GM12864 (cell line): ENCODE measurements around the gene SOHLH1.
A peak's percentile ranks its signal among the peaks of the same experiment; 100 is the strongest.

Experiments used
- DNase-seq: peaks from one replicate; pipeline ENCODE4 v3.0.0-alpha.2; 2011; ENCODE audit warnings: low read depth
- H3K4me3 ChIP-seq: 2 replicates; pipeline ENCODE4 v1.5.1; 2011; ENCODE audit warnings: mild to moderate bottlenecking, low read depth, low read length, control low read depth
- TF ChIP-seq, protein P1 (sequence below): IDR thresholded peaks from 2 replicates; pipeline ENCODE4 v1.5.1; 2011; ENCODE audit warnings: low read depth, mild to moderate bottlenecking, moderate library complexity, low read length, control low read depth, inconsistent platforms; ENCODE audit errors: missing control alignments

Gene SOHLH1

GRCh38 chr9:135705376-135705775 is 6.1 kb upstream of the SOHLH1 start:
- H3K4me3 ChIP-seq: no peak overlapping the region
- TF ChIP-seq, protein P1, sequence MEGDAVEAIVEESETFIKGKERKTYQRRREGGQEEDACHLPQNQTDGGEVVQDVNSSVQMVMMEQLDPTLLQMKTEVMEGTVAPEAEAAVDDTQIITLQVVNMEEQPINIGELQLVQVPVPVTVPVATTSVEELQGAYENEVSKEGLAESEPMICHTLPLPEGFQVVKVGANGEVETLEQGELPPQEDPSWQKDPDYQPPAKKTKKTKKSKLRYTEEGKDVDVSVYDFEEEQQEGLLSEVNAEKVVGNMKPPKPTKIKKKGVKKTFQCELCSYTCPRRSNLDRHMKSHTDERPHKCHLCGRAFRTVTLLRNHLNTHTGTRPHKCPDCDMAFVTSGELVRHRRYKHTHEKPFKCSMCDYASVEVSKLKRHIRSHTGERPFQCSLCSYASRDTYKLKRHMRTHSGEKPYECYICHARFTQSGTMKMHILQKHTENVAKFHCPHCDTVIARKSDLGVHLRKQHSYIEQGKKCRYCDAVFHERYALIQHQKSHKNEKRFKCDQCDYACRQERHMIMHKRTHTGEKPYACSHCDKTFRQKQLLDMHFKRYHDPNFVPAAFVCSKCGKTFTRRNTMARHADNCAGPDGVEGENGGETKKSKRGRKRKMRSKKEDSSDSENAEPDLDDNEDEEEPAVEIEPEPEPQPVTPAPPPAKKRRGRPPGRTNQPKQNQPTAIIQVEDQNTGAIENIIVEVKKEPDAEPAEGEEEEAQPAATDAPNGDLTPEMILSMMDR: no peak
- DNase-seq: no peak

DNA sequence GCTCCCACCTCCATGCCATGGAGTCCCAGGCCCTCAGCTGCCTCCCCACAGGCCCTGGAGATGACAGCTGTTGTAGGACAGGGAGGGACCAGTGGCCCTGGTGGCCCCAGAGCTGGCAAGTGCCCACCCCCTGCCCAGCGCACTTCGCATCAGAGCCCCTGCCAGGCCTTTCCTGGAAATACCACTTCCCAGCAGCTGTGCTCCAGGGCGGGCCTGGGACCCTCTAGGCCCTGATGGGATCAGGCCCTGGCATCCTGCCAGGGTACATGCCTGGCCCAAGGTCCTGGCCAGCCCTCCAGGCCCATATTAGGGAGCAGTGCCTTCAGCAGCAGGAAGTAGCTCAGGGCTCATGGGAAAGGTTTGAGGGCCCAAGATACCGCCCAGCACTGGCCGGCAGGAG is 5.2 kb upstream of the SOHLH1 start:
- no peak for DNase-seq
- H3K4me3 ChIP-seq: no peak overlapping the region
- TF ChIP-seq, protein P1: no peak

DNA sequence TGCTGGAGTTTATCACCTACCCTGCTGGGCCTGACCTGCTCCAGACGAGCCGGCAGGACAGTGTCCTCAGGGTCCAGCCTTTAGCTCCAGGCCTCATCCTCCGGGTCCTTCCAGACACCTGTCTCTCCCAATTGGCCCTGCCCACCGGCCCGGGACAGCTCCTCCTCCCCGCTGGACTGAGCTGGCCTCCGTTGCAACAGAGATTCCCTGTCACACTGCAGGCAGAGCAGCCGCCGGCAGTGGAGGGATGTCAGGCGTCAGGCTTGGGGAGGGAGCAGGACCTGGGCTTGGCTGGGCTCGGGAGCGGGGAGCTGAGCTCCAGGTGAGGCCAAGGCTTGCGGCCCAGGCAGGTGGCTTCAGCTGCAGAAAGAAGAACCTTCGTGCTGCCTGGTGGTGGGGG is 4.4 kb upstream of the SOHLH1 start:
- H3K4me3 ChIP-seq: no peak overlapping the region
- TF ChIP-seq, protein P1: no peak
- no peak for DNase-seq

- H3K4me3 ChIP-seq: no peak within 1 kb of the TSS
- no peak for DNase-seq
- TF ChIP-seq, protein P1: peak; percentile 77
These were observed 2.9 kb upstream of the SOHLH1 start, which contains the start of gene KCNT1 for GRCh38 chr9:135701959-135702721. Gene KCNT1 (plus strand): TSS chr9:135702185. CDS start chr9:135702259, 74 bp downstream.

DNA sequence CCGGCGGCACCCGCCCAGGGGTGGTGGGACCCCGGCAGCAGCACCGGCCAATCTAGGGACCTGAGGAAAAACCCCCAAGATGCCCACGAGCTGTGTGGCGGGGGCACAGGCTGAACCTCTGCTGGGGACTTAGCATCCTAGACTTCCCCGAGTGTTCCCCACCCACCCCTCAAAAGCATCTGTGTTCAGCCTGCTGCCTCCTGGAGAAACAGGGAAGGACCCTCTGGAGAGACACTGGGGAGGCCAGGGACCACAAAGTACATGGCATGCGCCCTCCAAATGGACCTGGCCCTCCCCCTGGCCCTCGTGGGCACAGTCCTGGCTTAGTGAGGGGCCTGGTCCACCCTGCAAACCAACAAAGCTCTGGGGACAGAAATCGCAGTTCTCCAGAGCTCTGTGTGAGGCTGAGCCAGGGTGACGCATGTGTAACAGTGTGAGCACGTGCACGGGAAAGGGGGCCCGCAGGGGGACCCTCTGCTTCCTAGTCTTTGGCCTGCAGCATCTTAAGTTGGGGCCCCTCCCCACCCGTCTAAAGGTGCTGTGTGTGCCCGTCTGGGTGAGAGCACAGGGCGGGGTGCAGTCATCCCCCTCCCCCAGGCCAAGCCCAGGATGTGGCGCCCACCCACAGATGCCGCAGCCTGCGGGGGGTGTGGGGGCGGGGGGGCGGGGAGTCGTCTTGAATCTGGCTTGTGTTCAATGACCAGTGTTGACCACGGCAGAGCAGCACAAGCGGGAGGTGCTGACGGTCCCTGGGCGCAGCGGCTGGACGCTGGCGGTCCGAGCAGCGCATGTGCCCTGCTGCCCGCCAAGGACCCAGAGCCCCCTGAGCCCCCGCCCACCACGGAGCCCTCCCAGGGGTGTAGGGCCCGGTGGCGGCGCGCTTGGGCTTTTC is 2.0 kb upstream of the SOHLH1 start:
- TF ChIP-seq, protein P1: no peak
- H3K4me3 ChIP-seq: no peak overlapping the region
- no peak for DNase-seq

DNA sequence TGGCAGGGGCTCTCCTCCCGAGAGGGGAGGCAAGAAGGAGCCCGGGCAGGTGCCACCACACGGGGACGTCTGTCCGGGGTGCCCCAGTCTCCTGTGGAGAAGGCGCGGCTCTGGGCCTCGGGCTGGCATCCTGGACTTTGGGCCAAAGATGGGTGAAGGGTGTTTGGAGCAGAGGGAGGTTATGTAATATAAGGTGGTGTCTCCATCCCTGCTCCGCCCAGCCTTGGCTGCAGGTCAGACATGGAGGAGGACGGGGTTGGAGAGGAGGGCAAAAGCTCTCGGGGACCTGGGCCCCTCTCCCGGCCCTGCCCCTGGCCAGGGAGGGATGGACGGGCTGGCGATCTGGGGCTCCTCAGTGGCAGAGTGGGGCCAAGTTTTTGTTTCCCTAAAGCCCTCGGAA is 1.2 kb upstream of the SOHLH1 start:
- no peak overlapping the region for H3K4me3 ChIP-seq
- DNase-seq: no peak
- TF ChIP-seq, protein P1: no peak
